ENCODE data around the gene OR8B2. TPM values are rescaled to one million over a fixed set of nuclear protein-coding genes. Genes with fewer than 3 reads are reported as not detected.
"Not testable (repeated sequence)": the region's sequence is repeated elsewhere in the genome, so short reads cannot be mapped to it uniquely, and the experiment has no call there.

OR8B2 gene
- polyA plus RNA-seq, 4 donors: not detected

DNA sequence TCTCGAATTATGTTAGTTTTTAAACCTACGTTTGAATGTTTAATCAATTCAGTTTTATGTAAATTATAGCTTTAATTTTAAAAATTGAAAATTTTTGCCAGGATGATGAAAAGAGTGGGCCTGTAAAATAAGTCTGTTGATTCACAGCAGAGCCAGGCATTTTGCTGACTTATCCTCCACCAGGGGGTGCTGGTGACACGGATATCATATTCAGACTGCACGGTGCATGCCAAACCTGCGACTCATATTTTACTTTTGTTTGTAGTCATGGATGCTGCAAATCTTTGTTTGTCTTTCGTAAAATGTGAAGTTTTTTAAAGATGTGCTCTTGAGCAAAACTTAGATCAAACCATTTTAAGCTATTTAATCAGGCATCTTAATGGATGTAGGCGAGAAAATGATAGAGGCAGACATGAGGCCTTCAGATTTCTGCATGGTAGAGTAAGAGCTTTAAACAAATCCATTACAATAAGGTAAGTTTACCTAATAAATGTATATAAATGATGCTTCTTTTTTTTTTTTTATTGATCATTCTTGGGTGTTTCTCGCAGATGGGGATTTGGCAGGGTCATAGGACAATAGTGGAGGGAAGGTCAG is 18.1 kb upstream of the OR8B2 start:
- Histone ChIP-seq H3K36me3 (ENCODE audit: control insufficient read depth in 3 of 3, insufficient read depth in 2 of 3, low read depth in 1 of 3, low read length in 3 of 3) (no peaks in the 10 kb centered on the region), H3K27me3 (ENCODE audit: control insufficient read depth in 3 of 3, insufficient read depth in 3 of 3, low read length in 3 of 3) (no peaks in the 10 kb centered on the region), H3K27ac (ENCODE audit: low read depth in 1 of 3, low read length in 2 of 3) (no peak overlapping the region), H3K4me3 (ENCODE audit: low read depth in 1 of 3, low read length in 3 of 3) (no peak overlapping the region), H3K9me3 (ENCODE audit: control insufficient read depth in 2 of 2, insufficient read depth in 1 of 2, low read depth in 1 of 2, low read length in 1 of 2) (no peaks in the 10 kb centered on the region), H3K4me1 (ENCODE audit: control insufficient read depth in 3 of 3, insufficient read depth in 2 of 3, low read depth in 1 of 3, low read length in 2 of 3) (no peaks in the 10 kb centered on the region)
- DNase-seq (peak; percentile 48 to 51), FAIRE-seq (no peak)
- 27 to 43% (median 31%) methylated on average over 8 of the region's 8 CpGs for WGBS, 3 donors

DNA sequence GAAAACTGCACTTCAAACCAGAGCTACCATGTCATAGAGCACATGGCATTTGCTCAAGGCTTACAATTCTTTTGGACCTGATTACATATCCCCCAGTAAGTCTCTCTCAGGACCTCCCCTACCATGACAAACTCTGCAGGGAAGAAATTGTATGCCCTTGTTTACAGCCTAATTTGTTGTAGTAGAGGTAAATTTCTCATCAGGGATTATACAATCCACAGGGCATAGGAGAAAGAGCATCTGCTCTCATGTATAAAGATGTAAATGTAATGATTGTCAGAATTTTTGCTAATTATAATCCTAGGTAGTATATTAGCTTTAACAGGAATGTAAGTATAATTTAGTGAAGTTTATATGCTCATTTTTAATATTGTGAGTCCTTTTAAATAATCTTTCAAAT is 14.6 kb upstream of the OR8B2 start, which contains the start of gene OR8B3:
Gene OR8B3 (minus strand): TSS at position 101 of the 400 bp plus-strand sequence. CDS start 1,673 bp downstream, outside the sequence.
- H3K9me3 ChIP-seq (ENCODE audit: control insufficient read depth in 2 of 2, insufficient read depth in 1 of 2, low read depth in 1 of 2, low read length in 1 of 2): no peaks in the 10 kb centered on the region
- no peaks in the 10 kb centered on the region for H3K36me3 ChIP-seq (ENCODE audit: control insufficient read depth in 3 of 3, insufficient read depth in 2 of 3, low read depth in 1 of 3, low read length in 3 of 3)
- DNase-seq: no peak
- H3K4me1 ChIP-seq (ENCODE audit: control insufficient read depth in 3 of 3, insufficient read depth in 2 of 3, low read depth in 1 of 3, low read length in 2 of 3): no peaks in the 10 kb centered on the region
- no peaks in the 10 kb centered on the region for H3K27me3 ChIP-seq (ENCODE audit: control insufficient read depth in 3 of 3, insufficient read depth in 3 of 3, low read length in 3 of 3)
- FAIRE-seq: no peak
- H3K27ac ChIP-seq (ENCODE audit: low read depth in 1 of 3, low read length in 2 of 3): no peak within 1 kb of the TSS
- H3K4me3 ChIP-seq (ENCODE audit: low read depth in 1 of 3, low read length in 3 of 3): no peak within 1 kb of the TSS

DNA sequence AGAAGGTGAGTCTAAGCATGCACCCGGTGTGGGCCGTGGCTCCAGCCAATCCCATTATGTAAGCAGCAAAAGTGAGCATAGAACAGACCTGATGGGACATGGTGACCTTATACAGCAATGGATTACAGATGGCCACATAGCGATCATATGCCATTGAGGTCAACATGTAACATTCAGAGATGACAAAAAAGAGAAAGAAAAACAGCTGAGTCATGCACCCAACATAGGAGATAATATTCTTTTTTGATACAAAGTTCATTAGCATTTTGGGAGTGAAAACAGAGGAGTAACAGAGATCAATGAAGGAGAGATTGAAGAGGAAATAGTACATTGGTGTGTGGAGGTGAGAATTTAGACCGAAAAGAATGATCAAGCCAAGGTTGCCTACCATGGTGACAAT is 12.5 kb upstream of the OR8B2 start:
- H3K27me3 ChIP-seq (ENCODE audit: control insufficient read depth in 3 of 3, insufficient read depth in 3 of 3, low read length in 3 of 3); DNase-seq; H3K4me1 ChIP-seq (ENCODE audit: control insufficient read depth in 3 of 3, insufficient read depth in 2 of 3, low read depth in 1 of 3, low read length in 2 of 3); H3K36me3 ChIP-seq (ENCODE audit: control insufficient read depth in 3 of 3, insufficient read depth in 2 of 3, low read depth in 1 of 3, low read length in 3 of 3); H3K27ac ChIP-seq (ENCODE audit: low read depth in 1 of 3, low read length in 2 of 3); H3K4me3 ChIP-seq (ENCODE audit: low read depth in 1 of 3, low read length in 3 of 3); H3K9me3 ChIP-seq (ENCODE audit: control insufficient read depth in 2 of 2, insufficient read depth in 1 of 2, low read depth in 1 of 2, low read length in 1 of 2); FAIRE-seq: not testable (repeated sequence)
- 87 to 97% (median 89%) methylated on average over 2 of the region's 4 CpGs for WGBS, 3 donors

DNA sequence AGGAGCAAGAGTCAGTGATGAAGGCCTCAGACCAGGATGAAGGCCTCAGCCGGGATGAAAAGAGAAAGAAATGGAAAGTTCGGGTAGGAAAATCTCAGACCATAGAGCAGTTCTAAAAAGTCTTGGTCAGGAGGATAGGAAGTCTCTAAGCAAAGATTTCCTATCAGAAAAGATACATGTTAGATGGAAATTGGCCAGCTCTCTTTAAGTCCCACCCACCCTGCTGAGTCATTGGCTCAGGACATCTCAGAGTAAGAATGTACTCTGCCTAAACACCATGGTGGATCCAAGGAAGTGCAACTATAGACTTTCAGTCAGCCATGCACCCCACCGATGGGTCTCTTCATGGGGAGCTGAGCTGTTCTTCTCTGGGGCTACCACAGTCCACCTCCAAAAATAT is 10.1 kb upstream of the OR8B2 start:
- FAIRE-seq: no peak
- no peaks in the 10 kb centered on the region for H3K36me3 ChIP-seq (ENCODE audit: control insufficient read depth in 3 of 3, insufficient read depth in 2 of 3, low read depth in 1 of 3, low read length in 3 of 3)
- 59 to 90% (median 67%) methylated on average over 3 of the region's 3 CpGs for WGBS, 3 donors

DNA sequence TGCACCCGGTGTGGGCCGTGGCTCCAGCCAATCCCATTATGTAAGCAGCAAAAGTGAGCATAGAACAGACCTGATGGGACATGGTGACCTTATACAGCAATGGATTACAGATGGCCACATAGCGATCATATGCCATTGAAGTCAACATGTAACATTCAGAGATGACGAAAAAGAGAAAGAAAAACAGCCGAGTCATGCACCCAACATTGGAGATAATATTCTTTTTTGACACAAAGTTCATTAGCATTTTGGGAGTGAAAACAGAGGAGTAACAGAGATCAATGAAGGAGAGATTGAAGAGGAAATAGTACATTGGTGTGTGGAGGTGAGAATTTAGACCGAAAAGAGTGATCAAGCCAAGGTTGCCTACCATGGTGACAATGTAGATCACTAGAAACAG is 1.4 kb downstream of the OR8B2 start:
- H3K4me3 ChIP-seq (ENCODE audit: low read depth in 1 of 3, low read length in 3 of 3); H3K36me3 ChIP-seq (ENCODE audit: control insufficient read depth in 3 of 3, insufficient read depth in 2 of 3, low read depth in 1 of 3, low read length in 3 of 3); DNase-seq; FAIRE-seq; H3K27ac ChIP-seq (ENCODE audit: low read depth in 1 of 3, low read length in 2 of 3); H3K27me3 ChIP-seq (ENCODE audit: control insufficient read depth in 3 of 3, insufficient read depth in 3 of 3, low read length in 3 of 3); H3K4me1 ChIP-seq (ENCODE audit: control insufficient read depth in 3 of 3, insufficient read depth in 2 of 3, low read depth in 1 of 3, low read length in 2 of 3); H3K9me3 ChIP-seq (ENCODE audit: control insufficient read depth in 2 of 2, insufficient read depth in 1 of 2, low read depth in 1 of 2, low read length in 1 of 2): not testable (repeated sequence)
- WGBS, 3 donors: 83 to 89% (median 88%) methylated on average over 4 of the region's 6 CpGs

More for the DNA sequence above, 10.1 kb upstream of the OR8B2 start:
- no peaks in the 10 kb centered on the region for H3K9me3 ChIP-seq (ENCODE audit: control insufficient read depth in 2 of 2, insufficient read depth in 1 of 2, low read depth in 1 of 2, low read length in 1 of 2)
- no peaks in the 10 kb centered on the region for H3K4me1 ChIP-seq (ENCODE audit: control insufficient read depth in 3 of 3, insufficient read depth in 2 of 3, low read depth in 1 of 3, low read length in 2 of 3)
- H3K4me3 ChIP-seq (ENCODE audit: low read depth in 1 of 3, low read length in 3 of 3): no peak overlapping the region
- no peaks in the 10 kb centered on the region for H3K27me3 ChIP-seq (ENCODE audit: control insufficient read depth in 3 of 3, insufficient read depth in 3 of 3, low read length in 3 of 3)
- H3K27ac ChIP-seq (ENCODE audit: low read depth in 1 of 3, low read length in 2 of 3): no peak overlapping the region
- no peak for DNase-seq

DNA sequence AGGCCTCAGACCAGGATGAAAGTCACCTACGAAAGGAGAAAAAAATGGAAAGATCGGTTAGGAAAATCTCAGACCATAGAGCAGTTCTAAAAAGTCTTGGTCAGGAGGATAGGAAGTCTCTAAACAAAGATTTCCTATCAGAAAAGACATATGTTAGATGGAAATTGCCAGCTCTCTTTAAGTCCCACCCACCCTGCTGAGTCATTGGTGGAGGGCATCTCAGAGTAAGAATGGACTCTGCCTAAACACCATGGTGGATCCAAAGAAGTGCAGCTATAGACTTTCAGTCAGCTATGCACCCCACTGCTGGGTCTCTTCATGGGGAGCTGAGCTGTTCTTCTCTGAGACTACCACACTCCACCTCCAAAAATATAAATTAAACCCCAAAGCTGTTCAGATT is 3.7 kb downstream of the OR8B2 start:
- Histone ChIP-seq H3K27me3 (ENCODE audit: control insufficient read depth in 3 of 3, insufficient read depth in 3 of 3, low read length in 3 of 3) (no peaks in the 10 kb centered on the region), H3K9me3 (ENCODE audit: control insufficient read depth in 2 of 2, insufficient read depth in 1 of 2, low read depth in 1 of 2, low read length in 1 of 2) (no peaks in the 10 kb centered on the region), H3K4me1 (ENCODE audit: control insufficient read depth in 3 of 3, insufficient read depth in 2 of 3, low read depth in 1 of 3, low read length in 2 of 3) (no peaks in the 10 kb centered on the region), H3K27ac (ENCODE audit: low read depth in 1 of 3, low read length in 2 of 3) (no peak overlapping the region), H3K36me3 (ENCODE audit: control insufficient read depth in 3 of 3, insufficient read depth in 2 of 3, low read depth in 1 of 3, low read length in 3 of 3) (no peaks in the 10 kb centered on the region), H3K4me3 (ENCODE audit: low read depth in 1 of 3, low read length in 3 of 3) (no peak overlapping the region)
- FAIRE-seq (no peak), DNase-seq (no peak)
- WGBS, 3 donors: 90 to 94% (median 93%) methylated on average over 2 of the region's 2 CpGs

DNA sequence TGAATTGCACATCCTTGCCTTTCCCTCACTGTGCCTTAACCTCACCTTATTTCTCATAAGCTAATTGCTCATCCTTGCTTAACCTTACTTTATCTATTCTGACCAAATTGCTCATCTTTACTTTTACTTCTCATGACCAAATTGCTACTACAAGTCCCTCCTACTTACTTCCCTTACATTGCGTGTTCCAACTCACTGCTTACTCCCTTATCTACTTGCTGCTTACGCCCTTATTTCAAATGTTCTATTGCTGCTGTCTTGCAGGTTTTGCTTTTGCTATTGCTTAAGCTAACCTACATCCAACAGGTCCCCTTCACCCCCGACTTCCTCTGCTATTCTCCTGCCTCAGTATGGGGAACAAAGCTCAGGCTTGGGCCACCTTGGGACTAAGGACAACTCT is 8.0 kb downstream of the OR8B2 start:
- no peak for FAIRE-seq

DNA sequence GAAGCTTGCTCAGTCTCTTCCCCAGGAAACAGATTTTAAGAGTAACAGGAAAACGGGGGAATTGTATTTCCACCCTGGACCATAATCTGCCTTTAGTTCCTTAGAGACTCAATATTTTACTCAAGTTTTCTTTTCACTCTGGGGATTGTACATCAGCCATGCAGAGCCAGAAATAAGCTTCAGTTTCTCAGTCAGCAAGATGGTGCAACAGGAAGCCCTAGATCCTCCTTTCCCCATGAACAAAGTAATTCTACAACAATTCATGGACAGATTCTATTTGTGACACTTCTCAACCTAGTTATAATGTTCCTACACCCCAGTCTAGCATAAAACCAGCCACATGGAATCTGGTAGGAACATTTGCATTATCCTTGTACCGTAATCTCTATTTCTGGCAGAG is 24.7 kb downstream of the OR8B2 start:
- no peak for FAIRE-seq

More for the DNA sequence above, 8.0 kb downstream of the OR8B2 start:
- no peak for DNase-seq
- no peak overlapping the region for H3K4me3 ChIP-seq (ENCODE audit: low read depth in 1 of 3, low read length in 3 of 3)
- H3K9me3 ChIP-seq (ENCODE audit: control insufficient read depth in 2 of 2, insufficient read depth in 1 of 2, low read depth in 1 of 2, low read length in 1 of 2): no peaks in the 10 kb centered on the region
- H3K27me3 ChIP-seq (ENCODE audit: control insufficient read depth in 3 of 3, insufficient read depth in 3 of 3, low read length in 3 of 3): no peaks in the 10 kb centered on the region
- H3K36me3 ChIP-seq (ENCODE audit: control insufficient read depth in 3 of 3, insufficient read depth in 2 of 3, low read depth in 1 of 3, low read length in 3 of 3): no peaks in the 10 kb centered on the region
- no peak overlapping the region for H3K27ac ChIP-seq (ENCODE audit: low read depth in 1 of 3, low read length in 2 of 3)
- WGBS, 3 donors: 57 to 78% (median 67%) methylated on average over 3 of the region's 3 CpGs
- no peaks in the 10 kb centered on the region for H3K4me1 ChIP-seq (ENCODE audit: control insufficient read depth in 3 of 3, insufficient read depth in 2 of 3, low read depth in 1 of 3, low read length in 2 of 3)

DNA sequence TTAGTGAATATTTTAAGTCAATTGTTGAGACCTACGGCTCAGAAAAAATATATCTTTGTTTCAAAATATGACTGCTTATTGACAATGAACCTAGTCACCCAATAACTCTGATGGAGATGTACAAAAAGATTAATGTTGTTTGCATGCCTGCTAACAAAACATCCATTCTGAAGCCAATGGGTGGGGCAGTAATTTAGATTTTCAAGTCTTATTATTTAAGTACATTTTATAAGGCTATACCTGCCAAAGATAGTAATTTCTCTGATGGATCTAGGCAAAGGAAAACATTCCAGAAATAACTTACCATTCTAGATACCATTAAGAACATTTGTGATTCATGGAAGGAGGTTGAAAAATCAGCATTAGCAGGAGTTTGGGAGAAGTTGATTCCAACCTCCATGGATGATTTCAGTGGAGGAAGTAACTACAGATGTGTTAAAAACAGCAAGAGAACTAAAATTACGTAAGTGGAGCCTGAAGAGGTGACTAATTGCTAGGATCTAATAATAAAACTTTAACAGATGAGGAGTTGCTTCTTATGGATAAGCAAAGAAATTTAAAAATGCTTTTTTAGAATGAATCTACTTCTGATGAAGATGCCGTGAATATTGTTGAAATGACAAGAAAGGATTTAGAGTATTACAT is 37.9 kb downstream of the OR8B2 start:
- DNase-seq: no peak
- H3K36me3 ChIP-seq (ENCODE audit: control insufficient read depth in 3 of 3, insufficient read depth in 2 of 3, low read depth in 1 of 3, low read length in 3 of 3): no peaks in the 10 kb centered on the region
- no peak overlapping the region for H3K4me3 ChIP-seq (ENCODE audit: low read depth in 1 of 3, low read length in 3 of 3)
- no peaks in the 10 kb centered on the region for H3K9me3 ChIP-seq (ENCODE audit: control insufficient read depth in 2 of 2, insufficient read depth in 1 of 2, low read depth in 1 of 2, low read length in 1 of 2)
- H3K4me1 ChIP-seq (ENCODE audit: control insufficient read depth in 3 of 3, insufficient read depth in 2 of 3, low read depth in 1 of 3, low read length in 2 of 3): no peaks in the 10 kb centered on the region
- FAIRE-seq: no peak
- 30 to 53% (median 42%) methylated on average over 3 of the region's 3 CpGs for WGBS, 3 donors
- H3K27ac ChIP-seq (ENCODE audit: low read depth in 1 of 3, low read length in 2 of 3): no peak overlapping the region
- H3K27me3 ChIP-seq (ENCODE audit: control insufficient read depth in 3 of 3, insufficient read depth in 3 of 3, low read length in 3 of 3): no peaks in the 10 kb centered on the region

More for the DNA sequence above, 24.7 kb downstream of the OR8B2 start:
- no peak overlapping the region for H3K4me3 ChIP-seq (ENCODE audit: low read depth in 1 of 3, low read length in 3 of 3)
- H3K9me3 ChIP-seq (ENCODE audit: control insufficient read depth in 2 of 2, insufficient read depth in 1 of 2, low read depth in 1 of 2, low read length in 1 of 2): no peaks in the 10 kb centered on the region
- H3K27ac ChIP-seq (ENCODE audit: low read depth in 1 of 3, low read length in 2 of 3): no peak overlapping the region
- no peaks in the 10 kb centered on the region for H3K36me3 ChIP-seq (ENCODE audit: control insufficient read depth in 3 of 3, insufficient read depth in 2 of 3, low read depth in 1 of 3, low read length in 3 of 3)
- H3K27me3 ChIP-seq (ENCODE audit: control insufficient read depth in 3 of 3, insufficient read depth in 3 of 3, low read length in 3 of 3): no peaks in the 10 kb centered on the region
- WGBS, 3 donors: 32 to 36% (median 33%) methylated on average over 2 of the region's 2 CpGs
- H3K4me1 ChIP-seq (ENCODE audit: control insufficient read depth in 3 of 3, insufficient read depth in 2 of 3, low read depth in 1 of 3, low read length in 2 of 3): no peaks in the 10 kb centered on the region
- DNase-seq: no peak
